Activated naive CD4-positive, alpha-beta T cell treated with anti-CD3 and anti-CD28 coated beads, Interleukin-2, amount 50 U/mL, for 24 hours (primary cell): ENCODE measurements around the gene EPN2.
"Not testable (repeated sequence)": the region's sequence is repeated elsewhere in the genome, so short reads cannot be mapped to it uniquely, and the experiment has no call there.

ENCODE experiments used
- H3K27ac Mint-ChIP-seq: one replicate; pipeline ENCODE4 v1.8.0; 2021; ENCODE audit warnings: mild to moderate bottlenecking, mixed read lengths
- H3K27me3 Mint-ChIP-seq: one replicate; pipeline ENCODE4 v1.8.0; 2021; ENCODE audit warnings: mixed read lengths
- H3K36me3 Mint-ChIP-seq: one replicate; pipeline ENCODE4 v1.8.0; 2021; ENCODE audit warnings: mixed read lengths
- H3K4me1 Mint-ChIP-seq: one replicate; pipeline ENCODE4 v1.8.0; 2021; ENCODE audit warnings: mixed read lengths
- H3K4me3 Mint-ChIP-seq: one replicate; pipeline ENCODE4 v1.8.0; 2021; ENCODE audit warnings: mild to moderate bottlenecking, mixed read lengths
- H3K9me3 Mint-ChIP-seq: one replicate; pipeline ENCODE4 v1.8.0; 2021; ENCODE audit warnings: mixed read lengths

Gene EPN2

DNA sequence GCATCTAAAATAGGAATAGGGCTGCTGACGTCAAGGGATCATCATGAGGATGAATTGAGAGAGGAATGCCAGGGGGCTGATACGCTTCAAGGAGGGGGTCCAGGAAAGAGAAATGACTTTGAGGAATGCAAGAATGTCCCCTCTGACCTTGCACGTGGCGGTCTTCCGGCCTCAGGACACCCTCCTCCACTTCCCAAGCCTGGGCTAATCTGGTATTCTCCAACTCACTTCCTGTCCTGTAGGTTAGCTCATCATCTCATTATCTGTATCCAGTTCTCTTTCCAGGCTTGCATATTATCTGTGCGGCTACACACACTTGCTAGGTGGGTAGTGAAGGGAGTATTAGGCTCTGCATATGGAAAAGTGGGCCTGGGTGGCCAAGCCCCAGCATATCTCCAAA, 2.5 kb upstream of the EPN2 start:
- not testable (repeated sequence) for H3K27ac Mint-ChIP-seq, H3K9me3 Mint-ChIP-seq, H3K4me1 Mint-ChIP-seq, H3K36me3 Mint-ChIP-seq, H3K27me3 Mint-ChIP-seq, H3K4me3 Mint-ChIP-seq

GRCh38 chr17:19236351-19237138, 621 bp upstream of the EPN2 start:
- H3K4me1 Mint-ChIP-seq, H3K27me3 Mint-ChIP-seq, H3K27ac Mint-ChIP-seq, H3K9me3 Mint-ChIP-seq, H3K36me3 Mint-ChIP-seq, H3K4me3 Mint-ChIP-seq: not testable (repeated sequence)

GRCh38 chr17:19237389-19238166, 412 bp downstream of the EPN2 start:
- no peaks in the 10 kb centered on the region for H3K27me3 Mint-ChIP-seq
- no peaks in the 10 kb centered on the region for H3K36me3 Mint-ChIP-seq
- H3K27ac Mint-ChIP-seq = peak overlapping the region; percentile 41
- peak overlapping the region; percentile 90 for H3K4me3 Mint-ChIP-seq
- no peaks in the 10 kb centered on the region for H3K9me3 Mint-ChIP-seq
- H3K4me1 Mint-ChIP-seq = peaks cover 5% of the 10 kb centered on the region

DNA sequence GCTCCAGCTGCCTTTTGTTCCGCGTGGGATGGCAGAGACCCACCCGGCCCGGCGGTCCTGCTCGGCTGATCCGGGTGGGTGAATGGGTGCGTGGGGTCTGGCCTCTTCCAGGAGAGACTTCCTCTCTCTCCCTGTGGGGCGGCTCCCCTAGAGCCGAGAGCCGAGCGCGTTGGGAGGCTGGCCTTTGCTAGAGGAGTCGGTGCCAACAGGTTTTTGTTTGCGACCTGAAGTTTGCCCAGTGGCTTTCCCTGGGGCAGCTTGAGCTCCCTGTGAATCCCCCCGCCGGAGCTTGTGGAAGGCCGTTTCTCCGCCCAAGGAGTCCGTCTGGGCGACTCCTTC, 970 bp downstream of the EPN2 start:
- peak overlapping the region; percentile 12 for H3K27ac Mint-ChIP-seq
- peaks cover 5% of the 10 kb centered on the region for H3K4me1 Mint-ChIP-seq
- H3K27me3 Mint-ChIP-seq = no peaks in the 10 kb centered on the region

DNA sequence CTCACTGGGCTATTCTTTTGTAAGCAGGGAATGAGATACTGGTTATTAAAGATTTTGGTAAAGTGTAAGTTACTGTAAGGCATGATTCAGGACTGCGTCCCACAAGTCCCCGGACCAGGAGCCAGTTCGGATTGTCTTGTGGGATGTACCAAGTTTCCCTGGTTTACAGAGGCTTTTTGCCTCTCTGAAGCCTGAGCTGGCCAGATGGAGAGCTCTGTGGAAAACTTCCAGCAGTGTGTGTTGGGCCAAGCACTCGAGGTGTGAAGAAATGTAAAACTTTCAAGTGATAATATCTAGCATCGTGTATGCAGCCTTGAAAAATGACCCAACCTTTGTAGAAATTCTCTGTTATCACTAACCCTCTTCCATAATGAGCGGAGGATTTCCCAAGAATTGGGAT, 2.4 kb downstream of the EPN2 start:
- no peaks in the 10 kb centered on the region for H3K27me3 Mint-ChIP-seq
- H3K36me3 Mint-ChIP-seq = no peaks in the 10 kb centered on the region
- peaks cover 5% of the 10 kb centered on the region for H3K4me1 Mint-ChIP-seq
- no peak overlapping the region for H3K4me3 Mint-ChIP-seq
- H3K9me3 Mint-ChIP-seq = no peaks in the 10 kb centered on the region
- no peak overlapping the region for H3K27ac Mint-ChIP-seq

More for the DNA sequence above, 970 bp downstream of the EPN2 start:
- peak overlapping the region; percentile 90 for H3K4me3 Mint-ChIP-seq
- no peaks in the 10 kb centered on the region for H3K36me3 Mint-ChIP-seq
- no peaks in the 10 kb centered on the region for H3K9me3 Mint-ChIP-seq

- H3K27me3 Mint-ChIP-seq = no peaks in the 10 kb centered on the region
- H3K9me3 Mint-ChIP-seq = no peaks in the 10 kb centered on the region
- no peak overlapping the region for H3K4me3 Mint-ChIP-seq
- H3K4me1 Mint-ChIP-seq = peaks cover 5% of the 10 kb centered on the region
- no peak overlapping the region for H3K27ac Mint-ChIP-seq
- no peaks in the 10 kb centered on the region for H3K36me3 Mint-ChIP-seq
Observed at GRCh38 chr17:19242323-19242722, 5.2 kb downstream of the EPN2 start.

DNA sequence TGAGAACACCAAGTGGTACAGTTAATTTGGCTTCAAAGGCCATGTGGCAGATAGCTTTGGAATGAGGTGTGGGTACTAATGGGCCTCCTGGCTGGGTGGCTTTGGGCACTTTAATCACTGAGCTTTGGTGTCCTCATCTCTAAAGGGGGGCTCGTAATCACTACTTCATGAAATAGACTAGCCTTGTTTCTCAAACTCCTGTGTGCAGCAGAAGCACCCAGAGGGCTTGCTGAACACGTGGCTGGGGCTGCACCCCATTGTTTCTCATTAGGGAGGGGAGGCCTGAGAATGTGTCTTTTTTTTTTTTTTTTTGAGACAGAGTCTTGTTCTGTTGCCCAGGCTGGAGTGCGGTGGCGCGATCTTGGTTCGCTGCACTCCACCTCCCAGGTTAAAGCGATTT, 5.8 kb downstream of the EPN2 start:
- Mint-ChIP-seq H3K27ac (no peak overlapping the region), H3K36me3 (no peaks in the 10 kb centered on the region), H3K9me3 (no peaks in the 10 kb centered on the region), H3K4me1 (peaks cover 5% of the 10 kb centered on the region), H3K27me3 (no peaks in the 10 kb centered on the region), H3K4me3 (no peak overlapping the region)

DNA sequence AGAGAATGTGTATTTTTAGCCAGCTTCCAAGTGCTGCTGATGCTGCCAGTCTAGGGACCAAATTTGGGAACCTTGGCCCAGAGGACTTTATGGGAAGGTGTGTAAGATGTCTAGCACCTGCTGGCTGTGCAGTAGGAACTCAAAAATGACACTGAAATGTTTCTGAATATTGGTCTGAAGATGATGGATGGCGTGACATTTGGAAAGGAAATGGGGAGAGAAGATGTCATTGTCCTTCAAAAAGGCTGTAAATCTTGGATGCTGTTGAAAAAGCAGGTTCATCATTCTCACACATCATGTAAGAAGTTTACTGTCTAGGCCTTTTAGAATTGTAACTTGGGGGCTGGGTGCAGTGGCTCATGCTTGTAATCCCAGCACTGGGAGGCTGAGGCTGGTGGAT, 6.7 kb downstream of the EPN2 start:
- Mint-ChIP-seq H3K4me3 (no peak overlapping the region), H3K36me3 (no peaks in the 10 kb centered on the region), H3K27me3 (peaks cover 1% of the 10 kb centered on the region), H3K27ac (no peak overlapping the region), H3K4me1 (no peaks in the 10 kb centered on the region), H3K9me3 (no peaks in the 10 kb centered on the region)

DNA sequence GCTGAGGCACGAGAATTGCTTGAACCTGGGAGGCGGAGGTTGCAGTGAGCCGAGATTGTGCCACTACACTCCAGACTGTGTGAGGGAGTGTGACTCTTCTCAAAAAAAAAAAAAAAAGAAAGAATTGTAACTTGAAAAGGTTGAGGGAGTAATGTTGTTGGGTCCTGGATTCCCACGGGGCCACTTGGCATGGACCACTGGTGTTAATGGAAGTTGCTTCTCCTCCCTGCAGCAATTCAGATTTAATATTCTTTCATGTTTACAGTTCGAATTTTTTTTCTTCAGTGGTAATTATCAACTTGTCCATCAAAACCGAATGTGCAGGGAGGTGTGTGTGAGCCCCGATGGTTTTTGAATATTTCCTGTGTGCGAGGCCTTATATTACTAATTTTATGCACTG, 7.2 kb downstream of the EPN2 start:
- Mint-ChIP-seq H3K9me3 (no peaks in the 10 kb centered on the region), H3K36me3 (no peaks in the 10 kb centered on the region), H3K27ac (no peak overlapping the region), H3K27me3 (peaks cover 1% of the 10 kb centered on the region), H3K4me1 (no peaks in the 10 kb centered on the region), H3K4me3 (no peak overlapping the region)

DNA sequence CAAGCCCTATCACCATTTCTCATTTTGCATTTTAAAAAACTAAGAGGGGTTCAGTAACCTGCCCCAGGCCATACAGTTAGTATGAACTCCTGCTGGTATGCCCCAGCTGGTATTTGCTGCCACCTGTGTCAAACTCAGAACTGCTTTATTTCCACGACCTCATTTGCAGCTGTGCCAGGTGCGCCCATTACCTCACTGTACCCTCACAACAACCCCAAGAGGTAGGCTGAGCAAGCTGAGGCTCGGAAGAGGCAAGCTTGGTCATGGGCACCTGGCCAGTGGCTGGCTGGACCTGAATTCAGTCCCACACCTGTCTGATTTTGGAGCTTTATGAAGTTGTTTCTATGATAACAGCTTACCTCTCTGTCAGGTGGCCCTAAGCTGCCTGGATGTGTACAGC, 7.6 kb downstream of the EPN2 start:
- Mint-ChIP-seq H3K36me3 (no peaks in the 10 kb centered on the region), H3K9me3 (no peaks in the 10 kb centered on the region), H3K27ac (no peak overlapping the region), H3K27me3 (peaks cover 1% of the 10 kb centered on the region), H3K4me3 (no peak overlapping the region), H3K4me1 (no peaks in the 10 kb centered on the region)

DNA sequence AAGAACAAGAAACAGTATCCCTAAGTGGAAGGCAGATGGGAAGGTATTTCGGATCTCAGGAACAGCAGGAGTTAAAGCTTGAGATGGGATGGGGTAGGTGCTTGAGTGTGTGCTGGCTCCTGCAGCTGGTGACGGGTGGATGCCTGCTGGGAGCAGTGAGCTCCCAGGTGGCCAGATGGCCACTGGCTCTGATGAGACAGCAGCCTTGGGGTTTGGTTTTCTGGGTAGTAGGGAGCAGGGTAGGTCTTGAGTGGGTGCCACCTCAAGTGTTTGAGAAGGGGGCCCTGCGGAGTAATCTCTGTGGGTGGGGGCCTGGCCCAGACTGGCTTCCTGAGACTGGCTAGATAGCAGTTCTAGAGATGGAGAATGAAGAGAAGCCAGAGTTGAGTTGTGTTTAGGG, 10.3 kb downstream of the EPN2 start:
- H3K27ac Mint-ChIP-seq = no peak overlapping the region
- H3K36me3 Mint-ChIP-seq = no peaks in the 10 kb centered on the region
- H3K27me3 Mint-ChIP-seq = peaks cover 1% of the 10 kb centered on the region
- no peaks in the 10 kb centered on the region for H3K9me3 Mint-ChIP-seq
- H3K4me1 Mint-ChIP-seq = no peaks in the 10 kb centered on the region
- no peak overlapping the region for H3K4me3 Mint-ChIP-seq

DNA sequence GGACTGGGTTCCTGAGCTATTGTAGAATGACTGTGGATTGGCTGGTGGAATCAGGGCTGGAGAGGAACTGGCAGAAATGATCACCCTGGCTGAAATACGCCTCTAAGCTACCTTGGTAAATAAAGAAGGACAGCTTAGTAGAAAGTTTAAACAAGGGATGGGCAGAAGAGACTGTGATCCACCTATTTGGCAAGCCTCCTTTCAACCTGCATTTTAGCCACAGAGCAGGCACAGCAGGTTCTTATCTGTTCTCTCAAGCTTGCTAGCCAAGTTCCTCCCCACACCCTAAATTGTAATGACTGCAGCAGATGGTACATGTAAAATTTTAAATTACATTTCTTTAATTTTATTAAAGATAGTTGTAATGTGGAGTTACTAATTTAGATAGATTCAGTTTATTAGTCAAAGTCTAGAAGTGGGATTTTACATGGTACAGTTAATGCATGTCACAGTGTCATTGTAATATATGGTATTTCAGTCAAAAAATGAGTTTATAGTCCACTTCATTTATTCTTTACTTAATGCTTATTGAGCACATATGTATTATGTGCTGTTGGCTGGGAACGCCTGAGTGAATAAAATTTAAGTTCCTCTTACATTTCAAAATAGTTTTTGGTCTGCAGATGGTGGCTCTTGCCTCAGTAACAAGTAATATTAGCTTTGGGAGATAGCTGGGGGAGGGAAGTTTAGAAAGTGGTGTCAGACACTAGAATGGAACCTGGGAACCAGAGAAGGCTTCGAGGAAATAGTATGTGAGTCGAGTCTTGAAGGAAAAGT, 11.2 kb downstream of the EPN2 start:
- Mint-ChIP-seq H3K27me3 (peaks cover 1% of the 10 kb centered on the region), H3K4me3 (no peak overlapping the region), H3K36me3 (no peaks in the 10 kb centered on the region), H3K4me1 (no peaks in the 10 kb centered on the region), H3K9me3 (no peaks in the 10 kb centered on the region), H3K27ac (no peak overlapping the region)

DNA sequence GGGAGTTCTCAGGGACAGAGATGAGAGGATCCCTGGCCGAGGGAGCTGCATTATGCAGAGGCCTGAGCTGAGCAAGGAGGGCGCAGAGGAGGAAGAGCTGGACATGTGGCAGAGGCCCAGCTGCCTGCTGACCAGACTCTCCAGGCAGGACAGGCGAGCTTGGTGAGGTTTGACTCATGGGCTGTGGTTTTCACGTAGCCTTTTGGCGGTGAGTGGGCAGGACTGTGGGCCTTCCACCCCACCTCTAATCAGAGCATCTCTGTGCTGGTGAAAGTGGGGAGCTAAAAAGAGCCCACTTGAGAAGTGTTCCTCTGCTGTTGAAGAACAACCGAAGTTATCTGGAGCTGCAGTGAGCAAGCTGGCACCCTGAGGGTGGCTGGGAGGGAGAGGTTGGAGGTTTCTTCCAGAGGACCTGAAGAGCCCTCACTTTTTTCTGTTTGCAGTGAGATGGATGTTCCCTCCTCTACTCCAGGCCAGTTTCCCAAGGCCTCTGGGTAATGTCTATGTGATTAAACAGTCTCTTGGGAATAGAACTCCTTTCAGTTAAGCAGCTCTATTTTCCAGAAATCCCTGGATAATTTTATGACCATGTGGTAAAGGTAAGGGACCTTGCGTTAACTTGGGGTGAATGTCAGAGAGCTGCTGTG, 11.9 kb downstream of the EPN2 start:
- Mint-ChIP-seq H3K27ac (no peak overlapping the region), H3K36me3 (no peaks in the 10 kb centered on the region), H3K27me3 (peaks cover 1% of the 10 kb centered on the region), H3K9me3 (no peaks in the 10 kb centered on the region), H3K4me1 (no peaks in the 10 kb centered on the region), H3K4me3 (no peak overlapping the region)

- Mint-ChIP-seq H3K4me3 (no peak overlapping the region), H3K9me3 (no peaks in the 10 kb centered on the region), H3K36me3 (no peaks in the 10 kb centered on the region), H3K27me3 (peaks cover 1% of the 10 kb centered on the region), H3K4me1 (no peaks in the 10 kb centered on the region), H3K27ac (no peak overlapping the region)
Observed at GRCh38 chr17:19249681-19250080, 12.5 kb downstream of the EPN2 start.

GRCh38 chr17:19250421-19251173, 13.4 kb downstream of the EPN2 start:
- no peaks in the 10 kb centered on the region for H3K4me1 Mint-ChIP-seq
- H3K36me3 Mint-ChIP-seq = no peaks in the 10 kb centered on the region
- H3K27me3 Mint-ChIP-seq = peaks cover 1% of the 10 kb centered on the region
- no peaks in the 10 kb centered on the region for H3K9me3 Mint-ChIP-seq
- H3K27ac Mint-ChIP-seq = no peak overlapping the region
- H3K4me3 Mint-ChIP-seq = no peak overlapping the region
